GM18870 (cell line): Measurements from ENCODE around the gene CNNM2.
A peak's percentile ranks its signal among the peaks of the same experiment; 100 is the strongest.
"Not testable (repeated sequence)": the region's sequence is repeated elsewhere in the genome, so short reads cannot be mapped to it uniquely, and the experiment has no call there.

Source experiments
- ATAC-seq: cut with Tn5 transposase; IDR thresholded peaks from one replicate; pipeline ENCODE4 v1.9.1; 2021; ENCODE audit warnings: moderate library complexity; ENCODE audit not compliant: unreplicated experiment

The CNNM2 gene

GRCh38 chr10:103021900-103022293 lies 103.8 kb downstream of the CNNM2 start:
- no peak for ATAC-seq

GRCh38 chr10:103025696-103026095 lies 107.6 kb downstream of the CNNM2 start:
- no peak for ATAC-seq

- ATAC-seq: no peak
Measured at GRCh38 chr10:103038570-103038969, 120.5 kb downstream of the CNNM2 start.

- no peak for ATAC-seq
Measured at GRCh38 chr10:103040418-103040817, 122.3 kb downstream of the CNNM2 start.

- ATAC-seq: no peak
Measured at GRCh38 chr10:103041391-103041790, 123.3 kb downstream of the CNNM2 start.

- no peak for ATAC-seq
Measured at GRCh38 chr10:103042129-103042528, 124.0 kb downstream of the CNNM2 start.

GRCh38 chr10:103042908-103043307 lies 124.8 kb downstream of the CNNM2 start:
- ATAC-seq: no peak

GRCh38 chr10:103044942-103045489 lies 126.9 kb downstream of the CNNM2 start:
- no peak for ATAC-seq

- ATAC-seq: no peak
Measured at GRCh38 chr10:103045961-103046360, 127.9 kb downstream of the CNNM2 start.

GRCh38 chr10:103047381-103047780 lies 129.3 kb downstream of the CNNM2 start:
- ATAC-seq: no peak

GRCh38 chr10:103049237-103049636 lies 131.1 kb downstream of the CNNM2 start:
- ATAC-seq: no peak

GRCh38 chr10:103053659-103054581 lies 135.8 kb downstream of the CNNM2 start:
- peak; percentile 62 for ATAC-seq

GRCh38 chr10:103054621-103055020 lies 136.5 kb downstream of the CNNM2 start:
- no peak for ATAC-seq

- no peak for ATAC-seq
Measured at GRCh38 chr10:103055105-103055504, 137.0 kb downstream of the CNNM2 start.

- no peak for ATAC-seq
Measured at GRCh38 chr10:103058034-103058433, 139.9 kb downstream of the CNNM2 start.

- no peak for ATAC-seq
Measured at GRCh38 chr10:103060575-103060974, 142.5 kb downstream of the CNNM2 start.

GRCh38 chr10:103062854-103063590 lies 144.9 kb downstream of the CNNM2 start:
- ATAC-seq: no peak

GRCh38 chr10:103064956-103065355 lies 146.9 kb downstream of the CNNM2 start:
- no peak for ATAC-seq

GRCh38 chr10:103066141-103067098 lies 148.3 kb downstream of the CNNM2 start:
- ATAC-seq: no peak

GRCh38 chr10:103067099-103067477 lies 149.0 kb downstream of the CNNM2 start:
- not testable (repeated sequence) for ATAC-seq

- no peak for ATAC-seq
Measured at GRCh38 chr10:103067484-103067883, 149.4 kb downstream of the CNNM2 start.
